ENCODE measurements around the gene SLC13A2.
"Not testable (repeated sequence)": the region's sequence is repeated elsewhere in the genome, so short reads cannot be mapped to it uniquely, and the experiment has no call there.

Gene SLC13A2

GRCh38 chr17:28466521-28467048 lies 6.9 kb upstream of the SLC13A2 start:
- DNase-seq, result no peak
- no peak overlapping the region for H3K27ac Mint-ChIP-seq
- no peaks in the 10 kb centered on the region for H3K36me3 Mint-ChIP-seq (ENCODE audit: low read depth)
- peaks cover 7% of the 10 kb centered on the region for H3K4me1 Mint-ChIP-seq
- H3K27me3 Mint-ChIP-seq, result peaks cover 11% of the 10 kb centered on the region
- no peak overlapping the region for H3K4me3 Mint-ChIP-seq
- no peak for ATAC-seq
- H3K9me3 Mint-ChIP-seq, result no peaks in the 10 kb centered on the region

- Mint-ChIP-seq H3K4me3 (no peak overlapping the region), H3K9me3 (no peaks in the 10 kb centered on the region), H3K27me3 (peaks cover 11% of the 10 kb centered on the region), H3K27ac (no peak overlapping the region), H3K36me3 (ENCODE audit: low read depth) (no peaks in the 10 kb centered on the region), H3K4me1 (peaks cover 7% of the 10 kb centered on the region)
- DNase-seq, result no peak
- no peak for ATAC-seq
These were observed 5.9 kb upstream of the SLC13A2 start for GRCh38 chr17:28467456-28468025.

- H3K27ac Mint-ChIP-seq; H3K9me3 Mint-ChIP-seq; H3K4me1 Mint-ChIP-seq; H3K27me3 Mint-ChIP-seq; ATAC-seq; H3K4me3 Mint-ChIP-seq; DNase-seq; H3K36me3 Mint-ChIP-seq (ENCODE audit: low read depth): not testable (repeated sequence)
These were observed 5.3 kb upstream of the SLC13A2 start for GRCh38 chr17:28468033-28468735.

GRCh38 chr17:28468781-28469180 lies 4.7 kb upstream of the SLC13A2 start:
- Mint-ChIP-seq H3K4me3 (no peak overlapping the region), H3K4me1 (peaks cover 7% of the 10 kb centered on the region), H3K27me3 (peaks cover 3% of the 10 kb centered on the region), H3K27ac (no peak overlapping the region), H3K36me3 (ENCODE audit: low read depth) (no peaks in the 10 kb centered on the region), H3K9me3 (no peaks in the 10 kb centered on the region)
- ATAC-seq (peak; percentile 63), DNase-seq (no peak)

- Mint-ChIP-seq H3K4me3 (no peak overlapping the region), H3K4me1 (peaks cover 7% of the 10 kb centered on the region)
These were observed 4.1 kb upstream of the SLC13A2 start for GRCh38 chr17:28469376-28469775.

GRCh38 chr17:28470266-28470913 lies 3.1 kb upstream of the SLC13A2 start:
- ATAC-seq (no peak), DNase-seq (no peak)
- Mint-ChIP-seq H3K4me3 (no peak overlapping the region), H3K4me1 (peaks cover 9% of the 10 kb centered on the region), H3K27ac (no peak overlapping the region), H3K27me3 (peaks cover 3% of the 10 kb centered on the region), H3K36me3 (ENCODE audit: low read depth) (no peaks in the 10 kb centered on the region), H3K9me3 (no peaks in the 10 kb centered on the region)

More at GRCh38 chr17:28469376-28469775, 4.1 kb upstream of the SLC13A2 start:
- Mint-ChIP-seq H3K27me3 (peaks cover 3% of the 10 kb centered on the region), H3K9me3 (no peaks in the 10 kb centered on the region), H3K36me3 (ENCODE audit: low read depth) (no peaks in the 10 kb centered on the region), H3K27ac (no peak overlapping the region)
- DNase-seq (no peak), ATAC-seq (no peak)

GRCh38 chr17:28470914-28471366 lies 2.5 kb upstream of the SLC13A2 start:
- ATAC-seq (no peak), DNase-seq (no peak)
- Mint-ChIP-seq H3K27me3 (peaks cover 3% of the 10 kb centered on the region), H3K4me3 (no peak overlapping the region), H3K27ac (no peak overlapping the region), H3K36me3 (ENCODE audit: low read depth) (no peaks in the 10 kb centered on the region), H3K4me1 (peaks cover 12% of the 10 kb centered on the region), H3K9me3 (no peaks in the 10 kb centered on the region)

GRCh38 chr17:28471531-28472342 lies 1.7 kb upstream of the SLC13A2 start:
- Mint-ChIP-seq H3K4me3 (no peak overlapping the region), H3K27ac (no peak overlapping the region), H3K36me3 (ENCODE audit: low read depth) (no peaks in the 10 kb centered on the region), H3K4me1 (peaks cover 12% of the 10 kb centered on the region), H3K9me3 (no peaks in the 10 kb centered on the region), H3K27me3 (peaks cover 3% of the 10 kb centered on the region)
- no peak for ATAC-seq
- no peak for DNase-seq

GRCh38 chr17:28472871-28473497 lies 460 bp upstream of the SLC13A2 start:
- no peak overlapping the region for H3K27ac Mint-ChIP-seq
- no peak for DNase-seq
- no peaks in the 10 kb centered on the region for H3K9me3 Mint-ChIP-seq
- no peak for ATAC-seq
- no peaks in the 10 kb centered on the region for H3K36me3 Mint-ChIP-seq (ENCODE audit: low read depth)
- H3K4me1 Mint-ChIP-seq, result peaks cover 12% of the 10 kb centered on the region
- no peak overlapping the region for H3K4me3 Mint-ChIP-seq
- no peaks in the 10 kb centered on the region for H3K27me3 Mint-ChIP-seq

GRCh38 chr17:28474111-28474531 lies 677 bp downstream of the SLC13A2 start:
- Mint-ChIP-seq H3K4me3 (no peak overlapping the region), H3K4me1 (peaks cover 5% of the 10 kb centered on the region), H3K27ac (no peak overlapping the region), H3K9me3 (no peaks in the 10 kb centered on the region), H3K27me3 (no peaks in the 10 kb centered on the region), H3K36me3 (ENCODE audit: low read depth) (no peaks in the 10 kb centered on the region)
- ATAC-seq, result no peak
- DNase-seq, result no peak

GRCh38 chr17:28475151-28475900 lies 1.9 kb downstream of the SLC13A2 start:
- Mint-ChIP-seq H3K4me1 (peaks cover 5% of the 10 kb centered on the region), H3K9me3 (no peaks in the 10 kb centered on the region), H3K27me3 (no peaks in the 10 kb centered on the region), H3K27ac (no peak overlapping the region), H3K4me3 (no peak overlapping the region), H3K36me3 (ENCODE audit: low read depth) (no peaks in the 10 kb centered on the region)
- ATAC-seq (no peak), DNase-seq (no peak)

- no peaks in the 10 kb centered on the region for H3K27me3 Mint-ChIP-seq
- ATAC-seq (no peak), DNase-seq (no peak)
- H3K27ac Mint-ChIP-seq, result no peak overlapping the region
- peaks cover 5% of the 10 kb centered on the region for H3K4me1 Mint-ChIP-seq
- no peaks in the 10 kb centered on the region for H3K36me3 Mint-ChIP-seq (ENCODE audit: low read depth)
- H3K9me3 Mint-ChIP-seq, result no peaks in the 10 kb centered on the region
- no peak overlapping the region for H3K4me3 Mint-ChIP-seq
These were observed 2.8 kb downstream of the SLC13A2 start for GRCh38 chr17:28476076-28476865.

- no peak for ATAC-seq
- H3K4me3 Mint-ChIP-seq, result no peak overlapping the region
- no peaks in the 10 kb centered on the region for H3K27me3 Mint-ChIP-seq
- DNase-seq, result no peak
- no peak overlapping the region for H3K27ac Mint-ChIP-seq
- H3K4me1 Mint-ChIP-seq, result peaks cover 5% of the 10 kb centered on the region
- H3K36me3 Mint-ChIP-seq (ENCODE audit: low read depth), result no peaks in the 10 kb centered on the region
- H3K9me3 Mint-ChIP-seq, result no peaks in the 10 kb centered on the region
These were observed 4.5 kb downstream of the SLC13A2 start for GRCh38 chr17:28477928-28478327.

All from activated naive CD8-positive, alpha-beta T cell treated with anti-CD3 and anti-CD28 coated beads, Interleukin-2, amount 50 U/mL, for 24 hours (primary cell).